Nephron (organoid): ENCODE measurements around the gene GLI3.

Experiments
- H3K27ac Mint-ChIP-seq, 3 experiments: 2 replicates each; pipeline ENCODE4 v1.8.0; 2020; ENCODE audit warnings: mixed read lengths in 3 of 3, mild to moderate bottlenecking in 2 of 3, moderate library complexity in 1 of 3
- H3K27me3 Mint-ChIP-seq: 2 replicates; pipeline ENCODE4 v1.8.0; 2021; ENCODE audit warnings: low read depth, mild to moderate bottlenecking, moderate library complexity, mixed read lengths
- H3K36me3 Mint-ChIP-seq: 2 replicates; pipeline ENCODE4 v1.8.0; 2020; ENCODE audit warnings: low read depth, mixed read lengths
- H3K4me1 Mint-ChIP-seq: 2 replicates; pipeline ENCODE4 v1.8.0; 2020; ENCODE audit warnings: mixed read lengths
- H3K4me3 Mint-ChIP-seq, 3 experiments: 2 replicates each; pipeline ENCODE4 v1.8.0; 2020; ENCODE audit warnings: mild to moderate bottlenecking in 3 of 3, mixed read lengths in 3 of 3, moderate library complexity in 2 of 3
- H3K9me3 Mint-ChIP-seq: 2 replicates; pipeline ENCODE4 v1.8.0; 2020; ENCODE audit warnings: mixed read lengths
- CTCF ChIP-seq, 3 experiments: fragments of 200-600 bp; sonication (generic); IDR thresholded peaks; one replicate each; pipeline ENCODE4 v1.5.0; 2021; ENCODE audit warnings: antibody characterized with exemption in 3 of 3; ENCODE audit not compliant: unreplicated experiment in 3 of 3

GLI3 gene

GRCh38 chr7:42010751-42011150 lies 226.3 kb downstream of the GLI3 start:
- H3K4me3 Mint-ChIP-seq: no peak overlapping the region
- peaks cover 9% of the 10 kb centered on the region for H3K9me3 Mint-ChIP-seq
- H3K36me3 Mint-ChIP-seq: peaks cover 76% of the 10 kb centered on the region
- no peak for TF ChIP-seq CTCF (IDR thresholded peaks at IDR 0.05; ENCODE audit: unreplicated experiment in 3 of 3)
- H3K27ac Mint-ChIP-seq: no peak overlapping the region
- H3K4me1 Mint-ChIP-seq: no peaks in the 10 kb centered on the region
- no peaks in the 10 kb centered on the region for H3K27me3 Mint-ChIP-seq

- no peak for TF ChIP-seq CTCF (IDR thresholded peaks at IDR 0.05; ENCODE audit: unreplicated experiment in 3 of 3)
- H3K27ac Mint-ChIP-seq: no peak overlapping the region
- H3K4me3 Mint-ChIP-seq: no peak overlapping the region
- peaks cover 61% of the 10 kb centered on the region for H3K36me3 Mint-ChIP-seq
- H3K9me3 Mint-ChIP-seq: no peaks in the 10 kb centered on the region
- H3K27me3 Mint-ChIP-seq: no peaks in the 10 kb centered on the region
- no peaks in the 10 kb centered on the region for H3K4me1 Mint-ChIP-seq
These were observed 230.1 kb downstream of the GLI3 start for GRCh38 chr7:42006801-42007513.

- no peak overlapping the region for H3K4me3 Mint-ChIP-seq
These were observed 234.4 kb downstream of the GLI3 start for GRCh38 chr7:42002654-42003053.

GRCh38 chr7:41999736-42000283 lies 237.2 kb downstream of the GLI3 start:
- no peaks in the 10 kb centered on the region for H3K27me3 Mint-ChIP-seq
- H3K36me3 Mint-ChIP-seq: peaks cover 38% of the 10 kb centered on the region
- H3K9me3 Mint-ChIP-seq: no peaks in the 10 kb centered on the region
- H3K27ac Mint-ChIP-seq: peak overlapping the region in 1 of 3 experiments; percentile 10
- peaks cover 44% of the 10 kb centered on the region for H3K4me1 Mint-ChIP-seq
- no peak overlapping the region for H3K4me3 Mint-ChIP-seq
- no peak for TF ChIP-seq CTCF (IDR thresholded peaks at IDR 0.05; ENCODE audit: unreplicated experiment in 3 of 3)

More at GRCh38 chr7:42002654-42003053, 234.4 kb downstream of the GLI3 start:
- no peak overlapping the region for H3K27ac Mint-ChIP-seq
- H3K36me3 Mint-ChIP-seq: peaks cover 57% of the 10 kb centered on the region
- H3K9me3 Mint-ChIP-seq: no peaks in the 10 kb centered on the region
- no peak for TF ChIP-seq CTCF (IDR thresholded peaks at IDR 0.05; ENCODE audit: unreplicated experiment in 3 of 3)
- no peaks in the 10 kb centered on the region for H3K27me3 Mint-ChIP-seq
- H3K4me1 Mint-ChIP-seq: peaks cover 20% of the 10 kb centered on the region

GRCh38 chr7:41998041-41998440 lies 239.0 kb downstream of the GLI3 start:
- peaks cover 33% of the 10 kb centered on the region for H3K36me3 Mint-ChIP-seq
- no peaks in the 10 kb centered on the region for H3K27me3 Mint-ChIP-seq
- peaks cover 50% of the 10 kb centered on the region for H3K4me1 Mint-ChIP-seq
- H3K9me3 Mint-ChIP-seq: no peaks in the 10 kb centered on the region
- H3K27ac Mint-ChIP-seq: peak overlapping the region in 2 of 3 experiments; percentile 13 to 27
- no peak overlapping the region for H3K4me3 Mint-ChIP-seq
- no peak for TF ChIP-seq CTCF (IDR thresholded peaks at IDR 0.05; ENCODE audit: unreplicated experiment in 3 of 3)

GRCh38 chr7:41997151-41997550 lies 239.9 kb downstream of the GLI3 start:
- peaks cover 59% of the 10 kb centered on the region for H3K4me1 Mint-ChIP-seq
- no peak overlapping the region for H3K4me3 Mint-ChIP-seq
- H3K27ac Mint-ChIP-seq: peak overlapping the region; percentile 67 to 85 (median 79)
- H3K36me3 Mint-ChIP-seq: peaks cover 37% of the 10 kb centered on the region
- no peaks in the 10 kb centered on the region for H3K27me3 Mint-ChIP-seq
- TF ChIP-seq CTCF (IDR thresholded peaks at IDR 0.05; ENCODE audit: unreplicated experiment in 3 of 3): no peak
- H3K9me3 Mint-ChIP-seq: no peaks in the 10 kb centered on the region
